Caco-2 (cell line): ENCODE measurements around the gene NELFCD. TPM values are rescaled to one million over a fixed set of nuclear protein-coding genes. Genes with fewer than 3 reads are reported as not detected.

Experiments
- BruUV-seq: library from RNA; stranded (reverse); fragments of 400-500 nt; replicated peaks from 2 replicates; lab custom pipeline; 2021; lab: Mats Ljungman, UMichigan
- CTCF ChIA-PET: fragments of 300-600 bp; sonication (Branson Sonifier 250); formaldehyde crosslinking; loops from one replicate; lab custom pipeline; 2022; ENCODE audit warnings: antibody characterized with exemption; lab: Charles Lee
- POLR2A ChIA-PET: fragments of 300-600 bp; sonication (Branson Sonifier 250); formaldehyde crosslinking; loops from one replicate; lab custom pipeline; 2022; ENCODE audit warnings: antibody characterized with exemption; lab: Charles Lee
- DNase-seq, 2 experiments: peaks; one replicate each; pipeline versions ENCODE4 v3.0.0 to v3.0.0-alpha.2; 2020 to 2022
- H3K27me3 ChIP-seq: replicated peaks from 2 replicates; pipeline ENCODE4 v1.6.0; 2011; ENCODE audit warnings: low read length; ENCODE audit not compliant: control insufficient read depth, insufficient read depth
- H3K36me3 ChIP-seq: 2 replicates; pipeline ENCODE4 v1.5.1; 2011; ENCODE audit warnings: low read length; ENCODE audit not compliant: control insufficient read depth, insufficient read depth
- H3K4me1 ChIP-seq: fragments of 250-450 bp; sonication (Bioruptor Pico); 2 replicates; pipeline ENCODE4 v1.5.1; 2020; ENCODE audit warnings: mild to moderate bottlenecking
- H3K4me3 ChIP-seq: 2 replicates; pipeline ENCODE4 v1.5.1; 2011; ENCODE audit warnings: low read depth, mild to moderate bottlenecking, control low read depth, low read length
- H3K9me3 ChIP-seq: fragments of 250-450 bp; sonication (Bioruptor Pico); 2 replicates; pipeline ENCODE4 v1.5.1; 2020; ENCODE audit warnings: mild to moderate bottlenecking, moderate library complexity
- H3K27ac Mint-ChIP-seq: one replicate; pipeline ENCODE4 v1.8.0; 2022; ENCODE audit warnings: mixed read lengths; ENCODE audit not compliant: unreplicated experiment
- H3K27me3 Mint-ChIP-seq: one replicate; pipeline ENCODE4 v1.8.0; 2022; ENCODE audit warnings: mixed read lengths; ENCODE audit not compliant: insufficient read depth, unreplicated experiment
- H3K36me3 Mint-ChIP-seq: one replicate; pipeline ENCODE4 v1.8.0; 2022; ENCODE audit warnings: mild to moderate bottlenecking, mixed read lengths; ENCODE audit not compliant: insufficient read depth, unreplicated experiment
- H3K4me1 Mint-ChIP-seq: one replicate; pipeline ENCODE4 v1.8.0; 2022; ENCODE audit warnings: low read depth, mixed read lengths; ENCODE audit not compliant: unreplicated experiment
- H3K4me3 Mint-ChIP-seq: one replicate; pipeline ENCODE4 v1.8.0; 2022; ENCODE audit warnings: mild to moderate bottlenecking, moderate library complexity, mixed read lengths; ENCODE audit not compliant: unreplicated experiment
- H3K9me3 Mint-ChIP-seq: one replicate; pipeline ENCODE4 v1.8.0; 2022; ENCODE audit warnings: mixed read lengths; ENCODE audit not compliant: unreplicated experiment
- CTCF ChIP-seq, 2 experiments: fragments of 200-600 bp in 1 of 2; IDR thresholded peaks; 1 replicate in 1 of 2; 2 replicates in 1 of 2; pipeline versions ENCODE4 v1.5.1 to v1.8.0; 2011 to 2022; ENCODE audit warnings: antibody characterized with exemption in 1 of 2, control low read depth in 1 of 2, inconsistent platforms in 1 of 2, low read depth in 1 of 2, low read length in 1 of 2, mild to moderate bottlenecking in 1 of 2, moderate library complexity in 1 of 2; ENCODE audit not compliant: insufficient read depth in 1 of 2, severe bottlenecking in 1 of 2, unreplicated experiment in 1 of 2
- intact Hi-C: fragments of 100-400 bp; cut with micrococcal nuclease; formaldehyde crosslinking; loops from one replicate; pipeline ENCODE4 v1.10.0; 2022; ENCODE audit not compliant: unreplicated experiment
- total RNA-seq: library from RNA; stranded (reverse); gene quantifications from 2 replicates; pipeline ENCODE4 v1.2.3, GENCODE V29; 2022

Gene NELFCD
- total RNA-seq, 1 experiment from 2014 or later = 230 TPM

- H3K36me3 Mint-ChIP-seq = peaks cover 52% of the 10 kb centered on the region
- no peaks in the 10 kb centered on the region for H3K27me3 Mint-ChIP-seq
- no peaks in the 10 kb centered on the region for H3K9me3 Mint-ChIP-seq
- TF ChIP-seq CTCF (IDR thresholded peaks at IDR 0.05; ENCODE audit: insufficient read depth in 1 of 2, low read depth in 1 of 2, low read length in 1 of 2, severe bottlenecking in 1 of 2, unreplicated experiment in 1 of 2) = no peak
- H3K27me3 ChIP-seq = no peaks in the 10 kb centered on the region
- no TSS peak for BruUV-seq
- intact Hi-C loops = no loop called here
- DNase-seq = no peak
- CTCF ChIA-PET = no interaction called here
- POLR2A ChIA-PET = no interaction called here
- peaks cover 5% of the 10 kb centered on the region; the same call in 1 of the 2 replicates for H3K36me3 ChIP-seq
- H3K4me3 Mint-ChIP-seq = no peak overlapping the region
- H3K4me1 ChIP-seq = peaks cover 13% of the 10 kb centered on the region
- H3K4me1 Mint-ChIP-seq = peaks cover 14% of the 10 kb centered on the region
- no peak overlapping the region for H3K4me3 ChIP-seq
- no peaks in the 10 kb centered on the region for H3K9me3 ChIP-seq
- H3K27ac Mint-ChIP-seq = no peak overlapping the region
Observed at GRCh38 chr20:59020938-59021551, 40.0 kb downstream of the NELFCD start.

- peak overlapping the region; percentile 1 for H3K27ac Mint-ChIP-seq
- Histone ChIP-seq H3K4me3 (no peak overlapping the region), H3K9me3 (no peaks in the 10 kb centered on the region), H3K27me3 (no peaks in the 10 kb centered on the region), H3K36me3 (peaks cover 5% of the 10 kb centered on the region; the same call in 1 of the 2 replicates), H3K4me1 (no peaks in the 10 kb centered on the region)
- DNase-seq = no peak
- BruUV-seq = no TSS peak
- intact Hi-C loops = no loop called here
- CTCF ChIA-PET = interaction anchor here (0.6 kb wide), 1 partner anchor 10 kb away, joined by 3 read pairs; the partner anchor contains the start of gene ATP5F1E
- TF ChIP-seq CTCF (IDR thresholded peaks at IDR 0.05; ENCODE audit: insufficient read depth in 1 of 2, low read depth in 1 of 2, low read length in 1 of 2, severe bottlenecking in 1 of 2, unreplicated experiment in 1 of 2) = no peak
- H3K4me1 Mint-ChIP-seq = no peaks in the 10 kb centered on the region
- H3K36me3 Mint-ChIP-seq = peaks cover 69% of the 10 kb centered on the region
- no peak overlapping the region for H3K4me3 Mint-ChIP-seq
- POLR2A ChIA-PET = no interaction called here
- no peaks in the 10 kb centered on the region for H3K27me3 Mint-ChIP-seq
- H3K9me3 Mint-ChIP-seq = no peaks in the 10 kb centered on the region
Observed at GRCh38 chr20:59022754-59023153, 41.7 kb downstream of the NELFCD start.

- H3K36me3 ChIP-seq = peaks cover 5% of the 10 kb centered on the region; the same call in 1 of the 2 replicates
- DNase-seq = no peak
- no peaks in the 10 kb centered on the region for H3K4me1 ChIP-seq
- H3K9me3 Mint-ChIP-seq = no peaks in the 10 kb centered on the region
- no peak overlapping the region for H3K27ac Mint-ChIP-seq
- intact Hi-C loops = no loop called here
- peaks cover 73% of the 10 kb centered on the region for H3K36me3 Mint-ChIP-seq
- H3K4me1 Mint-ChIP-seq = no peaks in the 10 kb centered on the region
- no peaks in the 10 kb centered on the region for H3K9me3 ChIP-seq
- no TSS peak for BruUV-seq
- ChIA-PET POLR2A (no interaction called here), CTCF (interaction anchor here (0.6 kb wide), 1 partner anchor 9 kb away, joined by 3 read pairs; the partner anchor contains the start of gene ATP5F1E)
- H3K4me3 ChIP-seq = no peak overlapping the region
- no peak overlapping the region for H3K4me3 Mint-ChIP-seq
- H3K27me3 ChIP-seq = no peaks in the 10 kb centered on the region
- H3K27me3 Mint-ChIP-seq = no peaks in the 10 kb centered on the region
- no peak for TF ChIP-seq CTCF (IDR thresholded peaks at IDR 0.05; ENCODE audit: insufficient read depth in 1 of 2, low read depth in 1 of 2, low read length in 1 of 2, severe bottlenecking in 1 of 2, unreplicated experiment in 1 of 2)
Observed at GRCh38 chr20:59023616-59024015, 42.6 kb downstream of the NELFCD start.
